Naive thymus-derived CD4-positive, alpha-beta T cell (primary cell): ENCODE data around the gene SULF2. TPM values are rescaled to one million over a fixed set of nuclear protein-coding genes. Genes with fewer than 3 reads are reported as not detected.
A peak's percentile ranks its signal among the peaks of the same experiment; 100 is the strongest.

Experiments
- ATAC-seq: fragments of 150-1000 bp; cut with Tn5 transposase; 2 replicates; pipeline ENCODE4 v1.10.0; 2021; ENCODE audit warnings: mild to moderate bottlenecking, moderate library complexity
- CTCF ChIA-PET: fragments of 350-600 bp; sonication (Branson Sonifier 250); formaldehyde crosslinking; loops from one replicate; lab custom pipeline; 2021; ENCODE audit warnings: antibody characterized with exemption; lab: Charles Lee
- POLR2A ChIA-PET: fragments of 350-600 bp; sonication (Branson Sonifier 250); formaldehyde crosslinking; loops from one replicate; lab custom pipeline; 2021; ENCODE audit warnings: antibody characterized with exemption, inconsistent platforms; lab: Charles Lee
- DNase-seq, 9 donors: peaks; one replicate each; pipeline versions ENCODE4 v3.0.0 to v3.0.0-alpha.2; 2020 to 2022; ENCODE audit warnings: mixed read lengths in 1 of 9
- H3K27ac ChIP-seq: one replicate; pipeline ENCODE4 v1.7.0; 2013; ENCODE audit warnings: mild to moderate bottlenecking, low read depth, low read length, moderate library complexity
- H3K27me3 ChIP-seq, 2 donors: one replicate each; pipeline ENCODE4 v1.7.0; 2013; ENCODE audit warnings: low read length in 2 of 2, mild to moderate bottlenecking in 2 of 2, moderate library complexity in 2 of 2; ENCODE audit not compliant: control insufficient read depth in 2 of 2, insufficient read depth in 2 of 2
- H3K36me3 ChIP-seq, 3 experiments: 1 replicate in 2 of 3; 2 replicates in 1 of 3; pipeline ENCODE4 v1.7.0; 2013; ENCODE audit warnings: low read length in 3 of 3, mild to moderate bottlenecking in 3 of 3, moderate library complexity in 1 of 3; ENCODE audit not compliant: insufficient read depth in 3 of 3, control insufficient read depth in 2 of 3
- H3K4me1 ChIP-seq, 2 donors: one replicate each; pipeline ENCODE4 v1.7.0; 2013; ENCODE audit warnings: low read length in 2 of 2, mild to moderate bottlenecking in 2 of 2, moderate library complexity in 1 of 2; ENCODE audit not compliant: control insufficient read depth in 2 of 2, insufficient read depth in 2 of 2
- H3K4me3 ChIP-seq: 2 replicates; pipeline ENCODE4 v1.7.0; 2013; ENCODE audit warnings: mild to moderate bottlenecking, low read length
- H3K9me3 ChIP-seq, 3 experiments: 1 replicate in 2 of 3; 2 replicates in 1 of 3; pipeline ENCODE4 v1.7.0; 2013; ENCODE audit warnings: low read length in 3 of 3; ENCODE audit not compliant: control insufficient read depth in 2 of 3
- H3K27ac Mint-ChIP-seq, 9 donors: one replicate each; pipeline ENCODE4 v1.8.0; 2020 to 2022; ENCODE audit warnings: mixed read lengths in 9 of 9, mild to moderate bottlenecking in 8 of 9, moderate library complexity in 5 of 9, inconsistent platforms in 2 of 9
- H3K27me3 Mint-ChIP-seq, 5 donors: one replicate each; pipeline ENCODE4 v1.8.0; 2021 to 2022; ENCODE audit warnings: mixed read lengths in 5 of 5, mild to moderate bottlenecking in 1 of 5
- H3K36me3 Mint-ChIP-seq, 5 donors: one replicate each; pipeline ENCODE4 v1.8.0; 2020 to 2022; ENCODE audit warnings: mixed read lengths in 5 of 5, mild to moderate bottlenecking in 3 of 5, inconsistent platforms in 1 of 5
- H3K4me1 Mint-ChIP-seq, 7 donors: one replicate each; pipeline ENCODE4 v1.8.0; 2020 to 2022; ENCODE audit warnings: mixed read lengths in 7 of 7, mild to moderate bottlenecking in 3 of 7, inconsistent platforms in 1 of 7
- H3K4me3 Mint-ChIP-seq, 10 donors: one replicate each; pipeline ENCODE4 v1.8.0; 2020 to 2022; ENCODE audit warnings: mild to moderate bottlenecking in 10 of 10, mixed read lengths in 10 of 10, moderate library complexity in 6 of 10, inconsistent platforms in 2 of 10
- H3K9me3 Mint-ChIP-seq, 11 donors: one replicate each; pipeline ENCODE4 v1.8.0; 2020 to 2022; ENCODE audit warnings: mixed read lengths in 11 of 11, mild to moderate bottlenecking in 4 of 11, inconsistent platforms in 1 of 11, moderate library complexity in 1 of 11
- intact Hi-C, 2 donors: fragments of 100-400 bp; cut with micrococcal nuclease; formaldehyde crosslinking; loops; one replicate each; pipeline ENCODE4 v1.15.1; 2023
- polyA plus RNA-seq, 2 donors: library from polyadenylated mRNA; unstranded; fragments of 300-500 nt; fragmentation: Illumina TruSeq; gene quantifications; one replicate each; pipeline ENCODE4 v1.2.3, GENCODE V29; 2021
- total RNA-seq, 6 experiments: library from RNA in 5 of 6; stranded (reverse) in 5 of 6; gene quantifications; 1 replicate in 5 of 6; 2 replicates in 1 of 6; pipeline ENCODE4 v1.2.3 and lab custom pipeline; 2021 to 2026

The SULF2 gene
- total and polyA plus RNA-seq, 7 experiments from 2014 or later: 0.43 to 133 (median 1.5) TPM

- no peak for DNase-seq
Observed at GRCh38 chr20:47668313-47669151, 116.7 kb downstream of the SULF2 start.

GRCh38 chr20:47667531-47668312, 117.6 kb downstream of the SULF2 start:
- peaks cover 3 to 11% (median 6%) of the 10 kb centered on the region in 7 donors for H3K4me1 Mint-ChIP-seq
- intact Hi-C loops: no loop called here
- Histone ChIP-seq H3K4me1 (no peaks in the 10 kb centered on the region), H3K27me3 (no peaks in the 10 kb centered on the region), H3K9me3 (no peaks in the 10 kb centered on the region), H3K4me3 (no peak overlapping the region), H3K36me3 (no peaks in the 10 kb centered on the region), H3K27ac (no peak overlapping the region)
- POLR2A ChIA-PET: interaction anchor here (0.6 kb wide), 1 partner anchor 416 kb away, joined by 5 read pairs; no protein-coding TSS in a partner anchor
- peaks cover 0 to 4% (median 0%) of the 10 kb centered on the region in 11 donors for H3K9me3 Mint-ChIP-seq
- CTCF ChIA-PET: interaction anchor here (0.7 to 1.0 kb wide), 2 partner anchors 953 to 1432 kb away, joined by 3 read pairs; no protein-coding TSS in a partner anchor
- no peak for DNase-seq
- H3K27me3 Mint-ChIP-seq: no peaks in the 10 kb centered on the region
- H3K4me3 Mint-ChIP-seq: no peak overlapping the region
- H3K27ac Mint-ChIP-seq: no peak overlapping the region
- ATAC-seq: no peak
- no peaks in the 10 kb centered on the region for H3K36me3 Mint-ChIP-seq

More at GRCh38 chr20:47668313-47669151, 116.7 kb downstream of the SULF2 start:
- no peaks in the 10 kb centered on the region for H3K36me3 ChIP-seq
- H3K36me3 Mint-ChIP-seq: no peaks in the 10 kb centered on the region
- H3K27me3 ChIP-seq: no peaks in the 10 kb centered on the region
- H3K27ac ChIP-seq: no peak overlapping the region
- H3K4me3 Mint-ChIP-seq: peak overlapping the region in 1 of 10 donors; percentile 29
- ATAC-seq: no peak
- no peak overlapping the region for H3K4me3 ChIP-seq
- H3K9me3 ChIP-seq: no peaks in the 10 kb centered on the region
- H3K9me3 Mint-ChIP-seq: peaks cover 0 to 4% (median 0%) of the 10 kb centered on the region in 11 donors
- H3K4me1 ChIP-seq: no peaks in the 10 kb centered on the region
- H3K4me1 Mint-ChIP-seq: peaks cover 3 to 10% (median 5%) of the 10 kb centered on the region in 7 donors
- POLR2A ChIA-PET: interaction anchor here (0.6 kb wide), 1 partner anchor 417 kb away, joined by 5 read pairs; no protein-coding TSS in a partner anchor
- CTCF ChIA-PET: no interaction called here
- peak overlapping the region in 4 of 9 donors; percentile 22 to 58 (median 40) for H3K27ac Mint-ChIP-seq
- intact Hi-C loops: no loop called here
- H3K27me3 Mint-ChIP-seq: no peaks in the 10 kb centered on the region

DNA sequence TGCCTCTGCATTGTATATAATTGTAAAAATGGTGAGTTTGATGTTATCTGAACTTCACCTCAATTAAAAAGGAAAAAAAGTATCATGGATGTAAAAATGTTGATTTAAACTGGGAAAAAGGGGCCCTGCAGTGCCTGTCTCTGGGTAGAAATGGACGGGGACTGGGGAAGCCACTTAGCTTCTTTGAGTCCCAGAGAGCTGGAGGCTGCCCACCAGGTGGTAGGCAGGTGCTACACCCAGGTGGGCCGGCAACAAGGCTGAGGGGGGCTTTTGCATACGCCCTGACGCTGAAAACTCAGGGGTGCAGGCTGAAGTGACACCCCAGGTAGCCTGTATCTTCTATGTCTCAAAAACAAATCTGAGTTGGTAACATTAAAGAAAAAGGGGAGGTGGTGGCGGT, 118.2 kb downstream of the SULF2 start:
- H3K36me3 Mint-ChIP-seq: no peaks in the 10 kb centered on the region
- CTCF ChIA-PET: interaction anchor here (0.7 to 1.0 kb wide), 2 partner anchors 953 to 1432 kb away, joined by 3 read pairs; no protein-coding TSS in a partner anchor
- H3K9me3 ChIP-seq: no peaks in the 10 kb centered on the region
- ATAC-seq (no peak), DNase-seq (no peak)
- no peak overlapping the region for H3K4me3 ChIP-seq
- no peak overlapping the region for H3K4me3 Mint-ChIP-seq
- H3K27me3 Mint-ChIP-seq: no peaks in the 10 kb centered on the region
- POLR2A ChIA-PET: no interaction called here
- intact Hi-C loops: no loop called here
- H3K9me3 Mint-ChIP-seq: peaks cover 0 to 4% (median 0%) of the 10 kb centered on the region in 11 donors
- no peak overlapping the region for H3K27ac ChIP-seq
- H3K4me1 Mint-ChIP-seq: peaks cover 3 to 11% (median 6%) of the 10 kb centered on the region in 7 donors
- H3K27me3 ChIP-seq: no peaks in the 10 kb centered on the region
- no peaks in the 10 kb centered on the region for H3K4me1 ChIP-seq
- no peak overlapping the region for H3K27ac Mint-ChIP-seq
- H3K36me3 ChIP-seq: peaks cover 0 to under 1% (median 0%) of the 10 kb centered on the region in 3 experiments

DNA sequence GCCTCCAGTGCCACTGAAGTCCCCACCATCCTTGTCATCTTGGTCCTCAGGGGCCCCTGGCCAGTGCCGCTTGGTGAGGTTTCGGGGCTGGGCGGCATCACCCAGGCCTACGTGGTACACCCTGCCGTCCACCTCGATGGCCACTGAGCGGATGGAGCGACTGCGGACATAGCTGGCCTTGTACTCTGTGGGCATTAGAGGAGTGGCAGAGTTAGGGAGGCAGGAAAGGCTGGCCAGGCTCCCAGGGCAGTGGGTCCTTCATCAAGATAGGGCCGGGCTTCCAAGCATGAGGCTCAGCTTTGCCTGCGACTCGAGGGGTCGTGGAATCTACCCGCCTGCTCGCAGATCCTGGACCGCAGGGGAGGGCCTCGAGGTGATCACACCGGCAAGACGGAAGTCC, 119.0 kb downstream of the SULF2 start:
- no peak for ATAC-seq
- POLR2A ChIA-PET: no interaction called here
- CTCF ChIA-PET: no interaction called here

DNA sequence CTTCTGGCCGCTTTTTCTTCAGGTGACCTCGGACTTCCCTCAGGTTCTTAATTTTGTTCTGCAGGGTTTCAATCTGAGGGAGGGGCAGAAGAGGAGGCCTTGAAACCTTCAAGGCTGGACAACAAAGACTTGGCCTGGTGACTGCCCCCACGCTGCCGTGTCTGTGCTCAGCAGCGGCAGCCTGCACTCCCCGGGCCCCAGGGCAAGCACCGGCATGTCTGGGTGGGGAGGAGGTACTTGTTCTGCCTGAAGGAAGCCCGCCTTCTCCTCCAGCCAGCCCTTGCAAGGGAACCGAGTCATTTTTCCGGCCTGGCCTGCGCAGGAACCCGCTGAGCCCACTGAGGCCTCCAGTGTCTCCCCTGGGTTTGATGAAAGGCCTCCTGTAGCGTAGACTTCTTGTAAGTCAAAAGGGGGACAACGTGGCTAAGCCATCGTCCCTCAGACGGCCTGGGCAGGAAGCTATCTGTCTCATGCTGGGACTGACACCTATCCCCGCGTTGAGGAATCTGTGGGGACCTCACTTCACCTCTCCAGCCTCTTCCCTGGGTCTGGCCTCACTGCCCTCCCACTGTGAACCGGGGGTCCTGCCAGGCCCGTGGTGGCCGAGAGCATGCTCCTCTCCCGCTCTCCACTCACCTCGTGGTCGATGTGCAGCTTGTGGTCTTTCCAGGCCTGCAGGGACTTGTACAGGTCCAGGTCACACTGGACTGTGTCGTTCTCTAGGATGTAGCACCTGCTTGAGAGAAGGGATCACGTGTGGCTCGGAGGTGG, 119.9 kb downstream of the SULF2 start:
- Histone ChIP-seq H3K4me1 (no peaks in the 10 kb centered on the region), H3K27me3 (no peaks in the 10 kb centered on the region), H3K36me3 (peaks cover 0 to 15% (median 0%) of the 10 kb centered on the region in 3 experiments), H3K9me3 (no peaks in the 10 kb centered on the region), H3K27ac (no peak overlapping the region), H3K4me3 (no peak overlapping the region)
- H3K4me3 Mint-ChIP-seq: no peak overlapping the region
- peaks cover 0 to 4% (median 0%) of the 10 kb centered on the region in 5 donors for H3K36me3 Mint-ChIP-seq
- peaks cover 0 to 4% (median 0%) of the 10 kb centered on the region in 11 donors for H3K9me3 Mint-ChIP-seq
- no peak for ATAC-seq
- peaks cover 3 to 11% (median 6%) of the 10 kb centered on the region in 7 donors for H3K4me1 Mint-ChIP-seq
- H3K27me3 Mint-ChIP-seq: no peaks in the 10 kb centered on the region
- ChIA-PET CTCF (no interaction called here), POLR2A (no interaction called here)
- intact Hi-C loops: no loop called here
- DNase-seq: no peak
- H3K27ac Mint-ChIP-seq: no peak overlapping the region

More for the DNA sequence above, 119.0 kb downstream of the SULF2 start:
- Histone ChIP-seq H3K4me1 (no peaks in the 10 kb centered on the region), H3K36me3 (peaks cover 0 to 8% (median 0%) of the 10 kb centered on the region in 3 experiments), H3K27me3 (no peaks in the 10 kb centered on the region), H3K4me3 (no peak overlapping the region), H3K9me3 (no peaks in the 10 kb centered on the region), H3K27ac (no peak overlapping the region)
- peaks cover 0 to 1% (median 0%) of the 10 kb centered on the region in 5 donors for H3K36me3 Mint-ChIP-seq
- DNase-seq: no peak
- intact Hi-C loops: no loop called here
- H3K27me3 Mint-ChIP-seq: no peaks in the 10 kb centered on the region
- H3K4me1 Mint-ChIP-seq: peaks cover 3 to 11% (median 6%) of the 10 kb centered on the region in 7 donors
- H3K27ac Mint-ChIP-seq: peak overlapping the region in 1 of 9 donors; percentile 21
- peaks cover 0 to 4% (median 0%) of the 10 kb centered on the region in 11 donors for H3K9me3 Mint-ChIP-seq
- no peak overlapping the region for H3K4me3 Mint-ChIP-seq

DNA sequence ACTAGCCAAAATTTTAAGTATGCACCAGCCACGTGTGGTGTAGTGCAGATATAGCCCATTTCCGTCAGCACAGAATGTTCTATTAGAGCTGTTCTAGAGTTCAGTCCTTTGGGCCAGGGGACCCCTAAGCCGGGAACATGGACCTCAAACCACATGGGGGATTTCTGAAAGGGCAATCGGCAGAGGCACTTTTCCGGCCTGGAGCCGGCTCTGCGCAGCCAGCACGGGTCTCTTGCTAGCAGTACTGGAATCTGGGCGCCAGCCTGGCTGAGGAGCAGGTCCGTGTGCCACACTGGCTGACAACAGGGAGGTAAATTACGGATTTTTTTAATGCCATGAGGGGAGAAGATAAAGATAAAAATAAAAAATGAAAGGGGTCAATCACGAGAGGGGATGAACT, 120.5 kb downstream of the SULF2 start:
- peaks cover 0 to 4% (median 0%) of the 10 kb centered on the region in 11 donors for H3K9me3 Mint-ChIP-seq
- ATAC-seq (no peak), DNase-seq (no peak)
- H3K27me3 ChIP-seq: no peaks in the 10 kb centered on the region
- intact Hi-C loops: no loop called here
- peaks cover 0 to 15% (median 0%) of the 10 kb centered on the region in 3 experiments for H3K36me3 ChIP-seq
- no peaks in the 10 kb centered on the region for H3K9me3 ChIP-seq
- H3K27ac Mint-ChIP-seq: peak overlapping the region in 3 of 9 donors; percentile 28 to 51 (median 47)
- H3K4me3 Mint-ChIP-seq: no peak overlapping the region
- H3K4me3 ChIP-seq: no peak overlapping the region
- H3K27ac ChIP-seq: no peak overlapping the region
- ChIA-PET CTCF (interaction anchor here (1.5 kb wide), 1 partner anchor 949 kb away, joined by 3 read pairs; no protein-coding TSS in a partner anchor), POLR2A (no interaction called here)
- no peaks in the 10 kb centered on the region for H3K4me1 ChIP-seq
- peaks cover 3 to 11% (median 6%) of the 10 kb centered on the region in 7 donors for H3K4me1 Mint-ChIP-seq
- H3K36me3 Mint-ChIP-seq: peaks cover 0 to 4% (median 0%) of the 10 kb centered on the region in 5 donors
- H3K27me3 Mint-ChIP-seq: no peaks in the 10 kb centered on the region
